Measurements from ENCODE around the gene SNX13.

DNA sequence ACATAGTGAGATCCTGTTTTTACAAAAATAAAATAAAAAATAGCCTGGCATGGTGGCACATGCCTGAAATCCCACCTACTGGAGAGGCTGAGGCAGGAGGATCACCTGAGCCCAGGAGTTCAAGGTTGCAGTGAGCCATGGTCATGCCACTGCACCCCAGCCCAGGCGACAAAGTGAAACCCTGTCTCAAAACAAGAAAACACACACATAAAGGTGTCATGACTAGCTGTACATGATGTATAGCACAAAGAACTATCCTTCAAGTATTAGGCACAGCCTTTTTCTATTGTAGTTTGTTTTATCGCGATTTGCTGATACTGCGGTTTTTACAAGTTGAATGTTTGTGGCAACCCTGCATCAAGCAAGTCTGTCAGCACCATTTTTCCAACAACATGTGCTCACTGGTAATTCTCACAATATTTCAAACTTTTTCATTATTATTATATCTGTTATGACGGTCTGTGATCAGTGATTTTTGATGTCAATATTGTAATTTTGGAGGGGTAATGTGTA lies 11.5 kb upstream of the SNX13 start:
- TF ChIP-seq, protein P1, sequence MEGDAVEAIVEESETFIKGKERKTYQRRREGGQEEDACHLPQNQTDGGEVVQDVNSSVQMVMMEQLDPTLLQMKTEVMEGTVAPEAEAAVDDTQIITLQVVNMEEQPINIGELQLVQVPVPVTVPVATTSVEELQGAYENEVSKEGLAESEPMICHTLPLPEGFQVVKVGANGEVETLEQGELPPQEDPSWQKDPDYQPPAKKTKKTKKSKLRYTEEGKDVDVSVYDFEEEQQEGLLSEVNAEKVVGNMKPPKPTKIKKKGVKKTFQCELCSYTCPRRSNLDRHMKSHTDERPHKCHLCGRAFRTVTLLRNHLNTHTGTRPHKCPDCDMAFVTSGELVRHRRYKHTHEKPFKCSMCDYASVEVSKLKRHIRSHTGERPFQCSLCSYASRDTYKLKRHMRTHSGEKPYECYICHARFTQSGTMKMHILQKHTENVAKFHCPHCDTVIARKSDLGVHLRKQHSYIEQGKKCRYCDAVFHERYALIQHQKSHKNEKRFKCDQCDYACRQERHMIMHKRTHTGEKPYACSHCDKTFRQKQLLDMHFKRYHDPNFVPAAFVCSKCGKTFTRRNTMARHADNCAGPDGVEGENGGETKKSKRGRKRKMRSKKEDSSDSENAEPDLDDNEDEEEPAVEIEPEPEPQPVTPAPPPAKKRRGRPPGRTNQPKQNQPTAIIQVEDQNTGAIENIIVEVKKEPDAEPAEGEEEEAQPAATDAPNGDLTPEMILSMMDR (IDR thresholded peaks at IDR 0.05), result no peak
- no peak for TF ChIP-seq POLR2A (IDR thresholded peaks at IDR 0.05)
